Activated T-helper 1 cell treated with Interleukin-2 at 50 U/mL for 16 hours (primary cell): ENCODE results near the gene PLEK.
"Not testable (repeated sequence)": the region's sequence is repeated elsewhere in the genome, so short reads cannot be mapped to it uniquely, and the experiment has no call there.

Experiments used
- DNase-seq: peaks from one replicate; pipeline ENCODE4 v3.0.0-alpha.2; 2020; ENCODE audit warnings: low read depth

PLEK gene

GRCh38 chr2:68446425-68446824 lies 81.3 kb downstream of the PLEK start:
- not testable (repeated sequence) for DNase-seq
